NCI-H128 (cell line): ENCODE measurements around the gene STXBP4.
"Not testable (repeated sequence)": the region's sequence is repeated elsewhere in the genome, so short reads cannot be mapped to it uniquely, and the experiment has no call there.

Experiments
- DNase-seq: peaks from one replicate; lab custom pipeline; 2025; ENCODE audit not compliant: unreplicated experiment; lab: John Stamatoyannopoulos, UW

The STXBP4 gene

GRCh38 chr17:55054429-55054828 lies 85.9 kb downstream of the STXBP4 start:
- DNase-seq: no peak

- no peak for DNase-seq
These were observed 88.0 kb downstream of the STXBP4 start for GRCh38 chr17:55056526-55056925.

- no peak for DNase-seq
These were observed 88.6 kb downstream of the STXBP4 start for GRCh38 chr17:55057184-55057583.

GRCh38 chr17:55059724-55060123 lies 91.2 kb downstream of the STXBP4 start:
- no peak for DNase-seq

- no peak for DNase-seq
These were observed 94.4 kb downstream of the STXBP4 start for GRCh38 chr17:55062921-55063320.

GRCh38 chr17:55063885-55064874 lies 95.6 kb downstream of the STXBP4 start:
- DNase-seq: no peak

GRCh38 chr17:55067697-55068439 lies 99.3 kb downstream of the STXBP4 start:
- no peak for DNase-seq

- no peak for DNase-seq
These were observed 100.6 kb downstream of the STXBP4 start for GRCh38 chr17:55068862-55069811.

GRCh38 chr17:55069983-55070529 lies 101.5 kb downstream of the STXBP4 start:
- DNase-seq: no peak

GRCh38 chr17:55072898-55073297 lies 104.3 kb downstream of the STXBP4 start:
- DNase-seq: no peak

GRCh38 chr17:55073467-55073866 lies 104.9 kb downstream of the STXBP4 start:
- not testable (repeated sequence) for DNase-seq

- no peak for DNase-seq
These were observed 113.0 kb downstream of the STXBP4 start for GRCh38 chr17:55081559-55081958.

GRCh38 chr17:55086635-55087058 lies 118.1 kb downstream of the STXBP4 start:
- no peak for DNase-seq

GRCh38 chr17:55089256-55089655 lies 120.7 kb downstream of the STXBP4 start:
- DNase-seq: no peak

GRCh38 chr17:55090079-55090492 lies 121.5 kb downstream of the STXBP4 start:
- DNase-seq: no peak

- DNase-seq: no peak
These were observed 124.8 kb downstream of the STXBP4 start for GRCh38 chr17:55093353-55093752.

- no peak for DNase-seq
These were observed 130.2 kb downstream of the STXBP4 start for GRCh38 chr17:55098765-55099164.

- DNase-seq: no peak
These were observed 142.0 kb downstream of the STXBP4 start for GRCh38 chr17:55110521-55110920.

- DNase-seq: no peak
These were observed 145.7 kb downstream of the STXBP4 start for GRCh38 chr17:55114283-55114682.

GRCh38 chr17:55116440-55116914 lies 147.9 kb downstream of the STXBP4 start:
- no peak for DNase-seq
